Measurements from ENCODE around the gene STYX. TPM values are rescaled to one million over a fixed set of nuclear protein-coding genes. Genes with fewer than 3 reads are reported as not detected.
"Not testable (repeated sequence)": the region's sequence is repeated elsewhere in the genome, so short reads cannot be mapped to it uniquely, and the experiment has no call there.

STYX gene
- total RNA-seq, 1 donor from 2014 or later, result 24.3 TPM

DNA sequence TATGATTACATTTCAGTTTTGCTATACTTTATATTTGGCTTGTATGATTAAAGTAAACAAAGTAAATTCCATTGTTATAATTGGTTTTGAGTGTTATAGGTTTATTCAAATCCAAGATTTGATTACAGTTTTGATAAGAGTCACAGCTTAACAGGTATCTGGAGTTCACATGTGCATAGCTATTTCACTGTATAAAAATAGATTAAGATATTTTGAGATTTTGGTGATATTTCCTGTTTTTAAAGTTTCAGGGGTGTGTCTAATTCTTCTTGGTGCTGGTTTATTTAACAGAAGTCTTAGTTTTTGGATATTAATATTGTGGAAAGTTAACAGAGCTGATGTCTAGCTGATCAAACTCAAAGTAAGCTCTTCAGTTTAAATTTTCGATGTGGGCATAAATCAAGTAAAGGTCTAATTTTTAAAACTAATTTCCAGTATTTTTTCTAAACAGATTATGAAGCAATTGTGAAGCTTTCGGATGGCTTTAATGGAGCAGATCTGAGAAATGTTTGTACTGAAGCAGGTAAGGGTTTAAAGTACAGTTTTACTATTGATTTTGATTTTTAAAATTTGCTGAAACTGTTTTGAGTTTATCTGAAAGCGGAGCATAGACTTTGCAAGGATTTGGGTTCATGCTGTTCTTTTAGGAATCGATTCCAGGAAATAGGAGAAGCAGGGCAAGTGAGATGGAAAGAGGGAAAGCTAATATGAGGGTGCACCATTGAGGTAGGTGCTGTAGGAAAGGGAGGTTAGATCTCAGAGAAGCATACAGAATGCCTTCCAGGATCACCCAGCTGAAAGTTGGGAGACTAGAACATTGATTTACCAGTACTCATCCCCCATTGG lies 6.2 kb upstream of the STYX start:
- intact Hi-C loops (cut with micrococcal nuclease), result no loop called here

DNA sequence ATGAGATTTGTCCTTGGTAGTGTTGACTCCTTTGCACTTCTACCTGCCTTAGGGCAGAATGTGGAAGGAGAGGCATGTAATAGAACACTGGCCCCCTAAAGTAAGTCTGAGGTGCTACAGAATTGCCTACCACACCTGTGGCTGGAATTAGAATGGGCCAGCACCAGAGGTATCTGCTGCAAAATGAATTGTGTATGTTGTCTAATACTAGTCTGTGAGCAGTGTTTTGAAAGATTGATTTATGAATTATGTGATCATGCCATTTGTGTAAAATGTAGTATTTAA lies 5.7 kb upstream of the STYX start:
- intact Hi-C loops (cut with micrococcal nuclease), result no loop called here

DNA sequence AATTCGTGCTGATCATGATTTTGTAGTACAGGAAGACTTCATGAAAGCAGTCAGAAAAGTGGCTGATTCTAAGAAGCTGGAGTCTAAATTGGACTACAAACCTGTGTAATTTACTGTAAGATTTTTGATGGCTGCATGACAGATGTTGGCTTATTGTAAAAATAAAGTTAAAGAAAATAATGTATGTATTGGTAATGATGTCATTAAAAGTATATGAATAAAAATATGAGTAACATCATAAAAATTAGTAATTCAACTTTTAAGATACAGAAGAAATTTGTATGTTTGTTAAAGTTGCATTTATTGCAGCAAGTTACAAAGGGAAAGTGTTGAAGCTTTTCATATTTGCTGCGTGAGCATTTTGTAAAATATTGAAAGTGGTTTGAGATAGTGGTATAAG lies 2.5 kb upstream of the STYX start:
- intact Hi-C loops (cut with micrococcal nuclease), result loop anchor here (5.0 kb wide), 2 partner anchors 490 to 735 kb away; no protein-coding TSS in a partner anchor

DNA sequence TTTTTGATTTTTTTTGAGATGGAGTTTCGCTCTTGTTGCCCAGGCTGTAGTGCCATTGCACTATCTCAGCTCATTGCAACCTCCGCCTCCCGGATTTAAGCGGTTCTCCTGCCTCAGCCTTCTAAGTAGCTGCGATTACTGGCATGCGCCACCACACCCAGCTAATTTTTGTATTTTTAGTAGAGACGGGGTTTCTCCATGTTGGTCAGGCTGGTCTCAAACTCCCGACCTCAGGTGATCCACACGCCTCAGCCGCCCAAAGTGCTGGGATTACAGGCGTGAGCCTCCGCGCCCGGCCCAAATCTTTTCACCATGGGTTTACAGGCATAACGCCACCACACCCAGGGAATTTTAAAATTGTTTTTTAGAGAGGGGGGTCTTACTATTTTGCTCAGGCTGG lies 931 bp upstream of the STYX start:
- intact Hi-C loops (cut with micrococcal nuclease), result loop anchor here (1.0 to 5.0 kb wide), 5 partner anchors 62 to 737 kb away; partner anchors contain the start of genes FERMT2, GNPNAT1, GPR137C and TXNDC16

DNA sequence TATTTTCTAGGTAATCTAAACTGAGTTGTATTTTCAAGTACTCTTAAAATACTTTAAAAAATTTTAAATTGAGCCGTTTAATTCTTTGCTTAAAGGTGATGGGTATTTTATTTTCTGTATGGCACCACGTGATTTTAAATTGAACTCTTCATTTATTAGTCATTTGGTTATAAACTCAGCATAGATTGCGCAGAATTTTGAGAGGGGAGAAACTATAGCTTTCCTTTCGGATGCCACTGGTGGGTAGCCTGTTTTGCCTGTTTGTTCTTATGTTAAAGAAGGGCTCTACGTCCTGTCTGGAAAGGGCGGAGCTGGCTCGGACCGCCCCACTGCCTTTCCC lies 411 bp upstream of the STYX start:
- intact Hi-C loops (cut with micrococcal nuclease), result loop anchor here (1.0 to 5.0 kb wide), 5 partner anchors 62 to 737 kb away; partner anchors contain the start of genes FERMT2, GNPNAT1, GPR137C and TXNDC16

DNA sequence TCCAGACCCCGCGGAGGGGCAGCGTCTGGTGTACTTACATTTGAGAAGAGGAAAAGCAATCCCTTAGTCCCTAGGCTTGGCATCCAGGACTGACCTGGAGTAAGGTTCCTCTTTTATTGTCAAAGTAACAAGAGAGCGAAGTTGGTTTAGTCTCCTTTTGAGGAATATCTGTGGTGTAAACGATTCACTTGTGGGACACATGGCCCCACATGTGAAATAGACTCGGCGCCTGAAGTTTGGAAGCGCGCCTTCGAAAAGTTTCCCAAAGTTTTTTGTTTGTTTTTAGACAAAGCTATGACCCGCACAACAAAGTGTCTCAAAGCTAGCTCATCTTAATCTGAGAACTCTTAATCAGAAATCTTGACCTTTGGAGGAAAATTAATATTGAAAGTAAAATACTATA lies 744 bp downstream of the STYX start:
- intact Hi-C loops (cut with micrococcal nuclease), result loop anchor here (1.0 to 5.0 kb wide), 7 partner anchors 12 to 1080 kb away; partner anchors contain the start of genes DDHD1, FRMD6 and PSMC6

DNA sequence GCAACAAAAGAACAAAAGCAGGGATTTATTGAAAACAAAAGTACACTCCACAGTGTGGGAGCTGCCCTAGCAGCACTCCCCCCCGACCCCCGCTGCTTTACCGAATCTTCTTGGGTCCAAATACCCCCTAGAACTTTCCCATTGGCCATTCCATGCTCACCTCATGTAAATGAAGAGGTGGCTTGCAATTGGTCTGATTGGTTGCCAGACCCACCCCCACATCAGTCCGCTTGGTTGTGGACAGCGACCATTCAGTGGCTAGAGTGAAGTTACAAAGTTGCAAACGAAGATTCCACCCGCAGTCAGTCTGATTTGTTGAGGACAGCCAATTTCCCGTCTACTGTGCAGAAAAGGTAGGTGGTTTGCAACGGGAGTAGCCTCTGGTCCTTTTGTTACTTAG lies 3.9 kb downstream of the STYX start:
- intact Hi-C loops (cut with micrococcal nuclease), result loop anchor here (5.0 kb wide), 2 partner anchors 183 to 418 kb away; partner anchors contain the start of gene DDHD1

DNA sequence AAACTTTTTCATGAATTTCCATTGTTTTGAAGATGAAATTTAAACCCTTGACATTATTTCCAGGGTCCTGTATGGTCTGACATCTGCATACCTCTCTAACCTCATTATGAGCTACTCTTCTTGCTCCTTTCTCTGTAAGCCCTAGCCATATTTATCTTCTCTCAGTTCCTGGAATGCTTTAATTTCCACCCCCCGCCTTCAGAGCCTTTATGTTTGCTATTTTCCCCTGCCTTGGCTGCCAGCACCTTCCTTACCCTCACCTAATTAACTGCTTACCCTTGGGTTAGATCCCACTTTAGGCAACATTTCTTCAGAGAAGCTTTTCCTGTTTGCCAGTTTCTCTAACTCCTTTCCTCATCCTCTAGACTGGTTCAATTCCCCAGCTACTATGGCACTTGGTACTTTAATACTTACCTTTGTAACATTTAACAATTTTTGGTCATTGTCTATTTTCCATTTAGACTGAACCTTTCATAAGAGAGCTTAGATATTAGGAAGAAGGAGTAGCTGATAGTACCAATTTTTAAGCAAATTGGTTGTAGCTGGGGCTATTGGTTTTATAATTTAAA lies 6.0 kb downstream of the STYX start:
- intact Hi-C loops (cut with micrococcal nuclease), result no loop called here

DNA sequence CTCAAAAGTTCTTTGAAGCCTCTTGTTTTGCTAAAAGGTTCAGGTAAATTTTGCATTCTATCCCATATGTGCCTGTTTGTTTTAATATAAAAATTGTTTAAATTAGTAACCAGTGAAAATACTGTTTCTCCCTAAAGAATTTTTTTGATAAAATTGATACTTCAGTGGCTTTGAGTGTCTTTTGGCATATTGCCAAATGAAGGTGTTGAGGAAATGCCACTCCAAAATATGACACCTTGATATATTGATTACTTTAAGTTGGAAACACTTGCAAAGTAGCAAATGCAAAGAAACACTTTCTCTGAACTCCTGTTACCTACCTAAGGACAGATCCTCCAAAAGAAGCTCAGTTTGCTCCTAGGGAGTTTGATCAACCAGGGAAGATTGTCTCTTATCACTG lies 8.4 kb downstream of the STYX start:
- intact Hi-C loops (cut with micrococcal nuclease), result no loop called here

DNA sequence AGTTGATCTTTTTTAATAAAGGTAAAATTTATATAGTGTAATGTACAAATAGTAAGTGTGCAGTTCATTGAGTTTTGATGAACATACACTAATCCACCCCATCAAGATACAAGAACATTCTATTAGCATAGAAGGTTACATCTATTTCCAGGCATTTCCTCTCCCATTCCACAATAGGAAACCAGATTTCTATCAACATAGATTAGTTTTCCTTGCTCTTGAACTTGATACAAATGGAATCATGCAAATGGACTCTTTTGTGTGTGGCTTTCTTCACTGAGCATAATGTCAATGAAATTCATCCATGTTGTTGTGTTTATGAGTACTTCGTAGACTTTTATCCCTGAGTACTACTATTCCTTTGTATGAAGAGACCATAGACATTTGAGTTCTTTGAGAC lies 10.8 kb downstream of the STYX start:
- intact Hi-C loops (cut with micrococcal nuclease), result no loop called here

DNA sequence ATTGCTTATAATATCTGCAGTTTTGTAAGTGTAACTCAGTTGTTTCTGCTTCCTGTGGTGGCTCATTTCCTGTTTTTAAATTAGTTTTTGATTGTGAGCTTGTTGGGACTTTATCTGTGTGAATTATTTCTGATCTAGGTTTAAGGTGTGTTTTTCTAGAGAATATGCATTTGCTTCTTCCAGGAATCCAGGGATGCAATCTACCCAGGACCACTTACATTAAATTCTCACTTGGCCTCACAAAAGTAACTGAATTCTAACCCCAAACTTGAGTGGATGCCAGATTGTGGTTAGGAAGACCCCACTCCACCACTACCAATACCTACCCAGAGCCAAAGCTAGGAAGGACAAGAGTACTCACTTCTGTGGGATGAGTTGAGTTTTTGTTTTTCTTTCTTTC lies 11.9 kb downstream of the STYX start:
- intact Hi-C loops (cut with micrococcal nuclease), result loop anchor here (1.0 kb wide), 4 partner anchors 12 to 49 kb away; partner anchors contain the start of genes GNPNAT1, PSMC6 and STYX

DNA sequence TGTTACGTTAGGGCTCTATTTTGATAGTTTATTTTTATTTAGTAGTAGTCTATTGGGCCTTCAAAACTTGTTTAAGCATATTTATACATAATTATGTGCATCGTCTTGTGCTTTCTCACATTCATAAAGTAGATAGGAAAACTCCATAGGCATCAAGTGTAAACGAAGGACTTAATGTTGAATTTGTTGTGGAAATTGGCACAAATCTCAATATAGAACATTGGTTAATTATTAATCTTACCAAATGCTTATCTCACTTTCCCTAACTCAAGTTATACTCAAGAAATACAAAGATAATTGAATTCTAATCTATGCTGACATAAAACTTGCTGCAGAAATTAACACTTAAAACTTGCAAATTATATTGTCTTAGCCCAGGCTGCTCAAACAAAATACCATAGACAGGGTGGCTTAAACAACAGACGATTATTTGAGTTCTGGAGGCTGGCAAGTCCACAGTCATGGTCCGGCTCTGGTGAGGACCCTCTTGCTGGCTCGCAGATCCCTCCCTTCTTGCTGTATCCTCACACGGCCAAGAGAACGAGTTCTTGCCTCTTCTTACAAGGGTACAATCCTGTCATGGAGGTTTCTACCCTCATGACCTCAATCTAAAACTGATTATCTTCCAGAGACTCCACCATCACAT lies 18.8 kb downstream of the STYX start:
- intact Hi-C loops (cut with micrococcal nuclease), result no loop called here

DNA sequence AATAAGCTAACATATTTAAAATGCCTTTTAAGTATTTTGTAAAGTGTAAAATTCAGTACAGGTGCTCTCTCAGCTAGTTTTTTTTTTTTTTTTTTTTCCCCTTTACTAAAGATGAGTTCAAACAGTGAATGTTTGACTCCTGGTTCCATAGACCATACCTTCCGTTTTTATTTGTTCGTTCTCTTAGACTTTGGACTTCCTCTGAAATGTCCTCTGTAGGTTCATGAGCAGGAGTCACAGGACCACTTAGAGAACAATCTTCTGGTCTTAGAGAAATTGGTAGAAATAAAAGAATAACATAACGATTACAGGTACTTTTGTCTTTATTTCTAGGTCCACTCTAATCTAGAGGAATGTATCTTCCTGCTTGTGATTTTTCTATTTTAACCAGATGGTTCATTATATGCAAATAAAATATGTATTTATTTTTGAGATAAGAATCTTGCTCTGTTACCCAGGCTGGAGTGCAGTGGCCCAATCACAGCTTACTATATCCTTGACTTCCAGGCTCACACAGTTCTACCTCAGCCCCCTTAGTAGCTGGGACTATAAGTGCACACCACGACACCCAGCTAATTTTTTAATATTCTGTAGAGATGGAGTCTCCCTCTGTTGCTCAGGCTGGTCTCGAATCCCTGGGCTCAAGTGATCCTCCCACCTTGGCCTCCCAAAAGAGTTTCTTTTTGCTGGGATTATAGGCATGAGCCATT lies 25.8 kb downstream of the STYX start:
- intact Hi-C loops (cut with micrococcal nuclease), result no loop called here

DNA sequence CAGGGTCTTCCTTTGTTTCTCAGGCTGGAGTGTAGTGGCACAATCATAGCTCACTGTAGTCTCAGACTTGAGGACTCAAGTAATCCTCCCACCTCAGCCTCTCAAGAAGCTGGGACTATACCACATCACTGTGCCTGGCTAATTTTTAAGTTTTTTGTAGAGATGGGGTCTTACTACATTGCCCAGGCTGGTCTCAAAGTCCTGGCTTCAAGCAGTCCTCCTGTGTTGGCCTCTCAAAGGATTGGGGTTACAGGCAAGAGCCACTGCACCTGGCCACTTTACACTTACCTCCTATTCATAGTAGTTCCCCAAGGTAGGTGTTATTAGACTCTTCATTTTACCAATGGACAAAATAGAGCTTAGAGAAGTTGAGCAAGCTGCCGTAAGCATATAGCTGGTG lies 29.2 kb downstream of the STYX start:
- intact Hi-C loops (cut with micrococcal nuclease), result no loop called here

DNA sequence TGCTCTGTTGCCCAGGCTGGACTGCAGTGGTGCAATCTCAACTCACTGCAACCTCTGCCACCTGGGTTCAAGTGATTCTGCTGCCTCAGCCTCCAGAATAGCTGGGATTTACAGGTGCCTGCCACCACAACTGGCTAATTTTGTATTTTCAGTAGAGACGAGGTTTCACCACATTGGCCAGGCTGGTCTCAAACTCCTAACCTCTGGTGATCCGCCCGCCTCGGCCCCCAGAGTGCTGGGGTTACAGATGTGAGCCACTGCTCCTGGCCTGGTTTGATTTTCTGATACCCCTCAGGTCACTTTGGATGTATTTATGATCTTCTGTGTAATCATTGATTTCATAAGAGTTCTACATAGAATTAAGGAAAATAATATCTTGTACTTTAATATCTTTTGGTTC lies 33.0 kb downstream of the STYX start:
- intact Hi-C loops (cut with micrococcal nuclease), result not testable (repeated sequence)

DNA sequence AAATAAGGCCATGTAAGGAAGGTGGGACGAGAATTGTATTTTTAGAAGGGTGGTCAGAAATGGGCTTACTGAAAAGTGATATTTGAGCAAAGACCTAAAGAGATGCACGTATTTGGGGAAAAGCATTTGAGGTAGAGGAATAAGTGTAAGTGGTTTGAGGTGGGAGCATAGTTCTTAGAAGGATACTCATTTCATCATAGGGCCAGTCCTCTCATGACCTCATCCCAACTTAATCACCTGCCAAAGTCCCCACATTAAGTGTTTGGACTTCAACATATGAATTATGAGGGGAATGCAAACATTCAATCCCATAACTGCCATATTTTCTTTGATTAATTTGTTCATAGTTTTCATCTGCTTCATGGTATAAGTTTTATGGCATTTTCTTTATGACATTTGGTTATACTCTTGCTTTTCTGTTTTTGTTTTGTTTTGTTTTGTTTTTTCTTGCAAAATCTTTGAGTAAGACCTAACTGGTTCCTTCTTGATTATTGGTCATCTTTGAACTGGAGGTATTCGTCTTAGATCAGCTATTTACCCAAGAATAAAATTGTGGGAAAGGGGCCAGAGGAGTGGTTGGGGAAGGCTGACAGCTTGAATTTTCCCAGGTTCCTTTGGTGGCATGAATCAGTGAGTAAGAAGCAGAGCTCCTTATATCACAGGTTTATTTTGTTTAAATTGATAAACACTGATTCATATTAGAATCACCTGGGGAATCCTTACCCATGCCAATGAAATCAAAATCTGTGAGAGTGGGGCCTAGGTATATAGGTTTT lies 37.3 kb downstream of the STYX start:
- intact Hi-C loops (cut with micrococcal nuclease), result no loop called here

DNA sequence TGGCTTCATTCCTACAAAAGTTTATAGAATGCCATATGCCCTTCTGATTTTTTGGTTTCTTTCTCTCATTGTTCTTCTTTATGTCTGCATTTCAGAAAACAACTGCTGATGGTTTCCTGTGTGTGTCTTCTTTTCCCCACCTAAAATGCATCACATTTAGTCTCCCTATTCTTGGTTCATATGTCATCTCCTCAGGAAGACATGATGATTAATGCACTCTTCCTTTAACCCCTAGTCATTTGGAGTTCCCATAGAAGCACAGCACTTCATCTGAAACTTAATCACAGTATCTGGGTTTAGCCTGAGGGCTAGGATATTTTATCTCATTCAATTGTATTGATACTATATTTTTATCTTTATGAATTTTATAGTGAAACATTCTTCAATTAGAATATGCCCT lies 39.9 kb downstream of the STYX start:
- intact Hi-C loops (cut with micrococcal nuclease), result no loop called here

DNA sequence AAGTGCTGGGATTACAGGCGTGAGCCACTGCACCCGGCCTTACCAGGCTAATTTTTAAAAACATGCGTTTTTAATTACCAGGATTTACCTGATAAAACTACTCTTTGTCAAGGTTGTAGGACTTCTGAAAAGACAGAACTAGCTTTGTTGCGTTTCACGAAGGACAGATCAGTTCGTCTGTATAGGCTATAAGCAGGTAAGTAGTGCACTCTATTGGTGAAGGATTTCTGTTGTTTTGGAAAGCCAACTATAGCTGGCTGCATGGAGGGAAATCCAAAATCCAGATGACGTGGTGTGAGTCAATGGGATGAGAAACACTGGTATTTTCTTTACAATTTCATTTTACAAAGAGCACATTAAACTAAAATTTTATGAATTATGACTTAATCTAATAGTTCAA lies 46.9 kb downstream of the STYX start:
- intact Hi-C loops (cut with micrococcal nuclease), result no loop called here

DNA sequence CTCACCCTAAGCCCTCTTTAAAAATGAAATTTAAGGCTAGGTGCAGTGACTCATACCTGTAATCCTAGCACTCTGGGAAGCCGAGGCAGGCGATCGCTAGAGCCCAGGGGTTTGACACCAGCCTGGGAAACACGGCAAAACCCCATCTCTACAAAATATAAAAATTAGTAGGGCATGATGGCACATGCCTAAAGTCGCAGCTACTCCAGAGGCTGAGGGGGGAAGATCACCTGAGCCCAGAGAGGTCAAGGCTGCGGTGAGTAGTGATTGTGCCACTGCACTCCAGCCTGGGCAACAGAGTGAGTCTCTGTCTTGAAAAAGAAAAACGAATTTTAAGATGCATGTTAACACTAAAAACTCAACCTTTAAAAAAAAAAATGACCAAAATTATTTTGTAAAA lies 48.7 kb downstream of the STYX start:
- intact Hi-C loops (cut with micrococcal nuclease), result no loop called here

DNA sequence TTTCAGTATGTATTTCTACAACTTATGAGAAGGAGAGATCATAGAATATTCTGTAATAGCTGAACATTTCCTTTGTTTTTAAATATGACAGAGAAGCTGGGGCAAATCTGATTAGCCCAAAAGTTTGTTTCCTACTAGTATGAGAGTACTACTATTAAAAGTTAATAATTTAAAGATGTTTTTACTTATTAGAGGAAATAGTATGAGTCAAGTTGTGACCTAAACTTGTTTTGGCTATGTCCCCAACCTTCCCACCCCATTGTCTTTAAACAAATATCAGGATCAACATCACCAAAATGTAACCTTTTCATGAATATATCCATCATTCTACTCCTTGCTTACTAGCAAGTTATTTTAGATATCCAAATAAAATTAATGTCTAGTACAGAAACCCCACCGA lies 50.9 kb downstream of the STYX start:
- intact Hi-C loops (cut with micrococcal nuclease), result no loop called here

DNA sequence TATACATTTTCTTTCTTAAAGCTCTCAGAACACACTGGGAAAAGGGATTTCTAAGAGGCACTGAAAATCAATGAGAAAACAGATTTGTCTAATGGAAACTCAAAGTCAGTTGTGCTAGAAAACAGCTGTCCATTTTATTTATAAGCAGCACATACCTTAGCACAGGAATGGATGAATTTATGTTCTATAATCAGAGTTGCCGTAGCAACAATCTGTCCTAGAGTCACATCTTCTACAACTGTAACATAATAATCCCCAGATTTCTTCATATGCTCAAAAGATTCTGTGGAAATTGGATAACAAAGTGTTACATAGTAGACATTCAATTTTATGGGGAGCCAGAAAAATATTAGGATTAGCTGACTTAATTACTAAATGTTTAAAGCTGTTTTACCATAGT lies 51.7 kb downstream of the STYX start:
- intact Hi-C loops (cut with micrococcal nuclease), result no loop called here

All from T-helper 1 cell treated with Interleukin-12 subunit alpha and Interleukin-12 subunit beta and Interleukin-4 antibody, amounts not matched to agents 30 ng/mL and 1 ng/mL, for 36 hours (primary cell).